Mucosa of descending colon (tissue), 3 donors: ENCODE data around the gene RBM33. TPM values are rescaled to one million over a fixed set of nuclear protein-coding genes. Genes with fewer than 3 reads are reported as not detected.

Experiments
- ATAC-seq: fragments of 200-7000 bp; cut with Tn5 transposase; one replicate; pipeline ENCODE4 v1.9.1; 2020; ENCODE audit warnings: mild to moderate bottlenecking, moderate library complexity
- DNase-seq, 3 donors: peaks; one replicate each; pipeline ENCODE4 v3.0.0-alpha.2; 2020
- H3K36me3 ChIP-seq: fragments of 200-600 bp; one replicate; pipeline ENCODE4 v1.8.0; 2021; ENCODE audit warnings: low read depth, mild to moderate bottlenecking
- H3K4me1 ChIP-seq: fragments of 200-600 bp; one replicate; pipeline ENCODE4 v1.8.0; 2021; ENCODE audit warnings: low read depth, mild to moderate bottlenecking
- H3K4me3 ChIP-seq: fragments of 200-600 bp; one replicate; pipeline ENCODE4 v1.8.0; 2021; ENCODE audit warnings: mild to moderate bottlenecking
- H3K9me3 ChIP-seq: fragments of 200-600 bp; one replicate; pipeline ENCODE4 v1.8.0; 2021; ENCODE audit warnings: mild to moderate bottlenecking
- intact Hi-C, 2 donors: fragments of 100-400 bp; cut with DNase I in 1 of 2; cut with micrococcal nuclease in 1 of 2; formaldehyde crosslinking; loops; one replicate each; pipeline versions ENCODE4 v1.11.0 to v1.11.1; 2022; cut with DNase I, micrococcal nuclease
- total RNA-seq, 3 donors: library from RNA; stranded (reverse); fragmentation: NEBNext Ultra II Directional in 2 of 3; extraction: Animal tissue kit (Norgen Biotek cat#: 25700) in 2 of 3; gene quantifications; one replicate each; pipeline versions ENCODE4 v1.2.1 to v1.2.4, GENCODE V29; 2021 to 2023
- TF ChIP-seq, protein P1 (sequence below): fragments of 200-600 bp; IDR thresholded peaks from one replicate; pipeline ENCODE4 v1.8.0; 2022; ENCODE audit warnings: antibody characterized with exemption, mild to moderate bottlenecking
- donor health status: DM: no; HTN: no; CAD: no; lungs with moderate emphysema.
- donor health status: DM: no; HTN: no; CAD: no.
- donor health status: DM: no; HTN: yes; CAD: no.

Gene RBM33
- total RNA-seq, 3 donors from 2014 or later, result 59.9 to 75.8 (median 69.8) TPM

DNA sequence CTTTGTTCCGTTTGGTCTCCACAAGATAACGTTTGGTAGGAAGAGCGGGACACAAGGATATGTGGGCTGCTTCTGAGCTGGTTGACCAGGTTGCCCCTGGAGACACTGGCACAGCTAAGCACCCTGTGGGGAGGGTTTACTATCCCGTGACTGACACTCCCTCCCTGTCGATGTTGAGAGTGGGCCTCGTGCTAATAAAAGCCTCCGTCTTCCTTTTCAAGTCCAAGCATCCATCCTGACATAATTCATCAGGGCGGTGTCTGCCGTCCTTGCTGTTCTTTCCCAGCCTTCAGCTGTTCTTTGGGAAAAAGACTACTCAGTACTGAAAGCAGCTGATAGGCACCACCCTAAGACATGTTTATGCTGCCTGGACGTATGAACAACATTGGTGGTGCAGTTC is 118.2 kb downstream of the RBM33 start:
- DNase-seq, result no peak
- intact Hi-C loops, result loop anchor here (10.0 kb wide), 2 partner anchors 158 to 168 kb away; no protein-coding TSS in a partner anchor
- TF ChIP-seq, protein P1, sequence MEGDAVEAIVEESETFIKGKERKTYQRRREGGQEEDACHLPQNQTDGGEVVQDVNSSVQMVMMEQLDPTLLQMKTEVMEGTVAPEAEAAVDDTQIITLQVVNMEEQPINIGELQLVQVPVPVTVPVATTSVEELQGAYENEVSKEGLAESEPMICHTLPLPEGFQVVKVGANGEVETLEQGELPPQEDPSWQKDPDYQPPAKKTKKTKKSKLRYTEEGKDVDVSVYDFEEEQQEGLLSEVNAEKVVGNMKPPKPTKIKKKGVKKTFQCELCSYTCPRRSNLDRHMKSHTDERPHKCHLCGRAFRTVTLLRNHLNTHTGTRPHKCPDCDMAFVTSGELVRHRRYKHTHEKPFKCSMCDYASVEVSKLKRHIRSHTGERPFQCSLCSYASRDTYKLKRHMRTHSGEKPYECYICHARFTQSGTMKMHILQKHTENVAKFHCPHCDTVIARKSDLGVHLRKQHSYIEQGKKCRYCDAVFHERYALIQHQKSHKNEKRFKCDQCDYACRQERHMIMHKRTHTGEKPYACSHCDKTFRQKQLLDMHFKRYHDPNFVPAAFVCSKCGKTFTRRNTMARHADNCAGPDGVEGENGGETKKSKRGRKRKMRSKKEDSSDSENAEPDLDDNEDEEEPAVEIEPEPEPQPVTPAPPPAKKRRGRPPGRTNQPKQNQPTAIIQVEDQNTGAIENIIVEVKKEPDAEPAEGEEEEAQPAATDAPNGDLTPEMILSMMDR, result no peak
- Histone ChIP-seq H3K4me1 (peaks cover 7% of the 10 kb centered on the region), H3K36me3 (peaks cover 10% of the 10 kb centered on the region), H3K9me3 (no peaks in the 10 kb centered on the region), H3K4me3 (no peak overlapping the region)
- ATAC-seq, result no peak

DNA sequence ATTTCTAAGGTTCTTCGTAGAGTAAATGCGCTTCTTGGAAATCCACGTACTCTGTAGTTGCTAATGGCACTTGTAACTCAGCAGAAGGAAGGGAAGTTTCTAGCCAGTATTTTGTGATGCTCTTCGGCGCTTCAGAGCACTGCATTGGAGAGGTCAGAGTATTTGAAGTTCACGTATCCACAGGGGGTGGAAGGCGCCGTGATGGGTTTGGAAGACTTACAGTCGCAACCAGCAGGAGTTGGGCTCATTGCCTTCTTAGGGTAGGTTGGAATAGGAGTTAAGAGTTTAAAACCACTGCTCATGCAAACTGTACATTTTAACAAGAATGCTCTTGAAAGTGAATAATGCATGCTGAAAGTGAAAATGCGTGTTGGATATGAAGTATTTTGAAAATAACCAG is 118.7 kb downstream of the RBM33 start:
- Histone ChIP-seq H3K4me3 (no peak overlapping the region), H3K4me1 (peaks cover 7% of the 10 kb centered on the region), H3K9me3 (no peaks in the 10 kb centered on the region), H3K36me3 (peaks cover 10% of the 10 kb centered on the region)
- DNase-seq (no peak), ATAC-seq (no peak)
- TF ChIP-seq, protein P1, result no peak
- intact Hi-C loops, result loop anchor here (10.0 kb wide), 2 partner anchors 158 to 168 kb away; no protein-coding TSS in a partner anchor

DNA sequence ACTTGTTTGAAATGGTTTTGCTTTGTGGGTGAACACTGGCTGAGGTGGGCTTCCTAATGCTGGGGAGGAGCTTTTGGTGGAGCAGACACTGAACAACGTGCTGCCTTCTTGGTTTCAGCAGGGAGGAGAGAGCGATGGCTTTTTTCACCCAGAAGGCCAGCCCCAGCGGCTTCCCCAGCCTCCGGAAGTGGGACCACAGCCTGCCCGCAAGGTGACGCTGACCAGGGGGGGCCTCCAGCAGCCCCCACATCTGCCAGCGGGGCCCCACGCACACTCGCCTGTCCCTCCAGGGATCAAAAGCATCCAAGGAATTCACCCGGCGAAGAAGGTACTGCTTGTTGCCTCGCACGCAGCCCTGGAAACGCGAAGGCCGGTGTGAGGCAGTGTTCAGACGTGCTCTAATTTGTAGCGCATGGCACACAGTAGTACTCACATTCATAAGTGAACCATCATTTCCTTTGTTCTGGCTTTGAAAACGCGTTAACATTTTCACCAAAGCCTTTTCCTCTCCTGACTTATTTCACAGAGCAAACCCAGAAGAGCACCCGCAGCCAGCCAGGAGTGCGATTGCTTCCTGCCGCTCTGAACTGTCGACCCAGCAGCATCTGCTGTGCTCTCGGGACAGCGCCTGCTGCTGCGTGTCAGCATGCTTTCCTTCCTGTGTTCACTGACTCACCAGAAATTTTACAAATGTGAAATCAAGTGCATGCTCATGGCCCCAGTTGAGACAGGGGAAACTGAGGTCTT is 119.4 kb downstream of the RBM33 start:
- Histone ChIP-seq H3K4me3 (no peak overlapping the region), H3K4me1 (peaks cover 7% of the 10 kb centered on the region), H3K9me3 (no peaks in the 10 kb centered on the region), H3K36me3 (peaks cover 10% of the 10 kb centered on the region)
- intact Hi-C loops, result loop anchor here (10.0 kb wide), 2 partner anchors 159 to 169 kb away; no protein-coding TSS in a partner anchor
- no peak for DNase-seq
- peak; percentile 37 for ATAC-seq
- TF ChIP-seq, protein P1, result no peak

DNA sequence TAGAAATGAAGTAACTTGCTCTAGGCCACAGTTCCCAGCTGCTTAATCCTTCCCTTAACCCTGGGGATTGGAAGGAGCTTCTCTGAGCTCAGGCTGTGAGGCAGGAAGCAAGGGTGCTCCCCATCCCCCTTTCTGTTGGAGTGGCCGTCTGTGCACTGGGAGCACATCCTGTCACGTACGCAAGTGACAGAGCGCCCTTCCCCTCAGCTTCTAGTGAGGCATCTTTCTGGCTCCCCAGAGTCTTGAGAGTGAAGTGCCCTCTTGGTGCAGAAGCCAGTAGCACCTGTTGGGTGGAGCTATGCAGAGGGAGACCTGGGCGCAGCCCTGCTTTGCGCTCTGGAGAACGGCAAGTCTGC is 120.0 kb downstream of the RBM33 start:
- peaks cover 10% of the 10 kb centered on the region for H3K36me3 ChIP-seq
- ATAC-seq, result peak; percentile 5
- no peak overlapping the region for H3K4me3 ChIP-seq
- H3K9me3 ChIP-seq, result no peaks in the 10 kb centered on the region
- DNase-seq, result no peak
- H3K4me1 ChIP-seq, result peaks cover 7% of the 10 kb centered on the region
- intact Hi-C loops, result loop anchor here (10.0 kb wide), 2 partner anchors 160 to 170 kb away; no protein-coding TSS in a partner anchor
- TF ChIP-seq, protein P1, result no peak

DNA sequence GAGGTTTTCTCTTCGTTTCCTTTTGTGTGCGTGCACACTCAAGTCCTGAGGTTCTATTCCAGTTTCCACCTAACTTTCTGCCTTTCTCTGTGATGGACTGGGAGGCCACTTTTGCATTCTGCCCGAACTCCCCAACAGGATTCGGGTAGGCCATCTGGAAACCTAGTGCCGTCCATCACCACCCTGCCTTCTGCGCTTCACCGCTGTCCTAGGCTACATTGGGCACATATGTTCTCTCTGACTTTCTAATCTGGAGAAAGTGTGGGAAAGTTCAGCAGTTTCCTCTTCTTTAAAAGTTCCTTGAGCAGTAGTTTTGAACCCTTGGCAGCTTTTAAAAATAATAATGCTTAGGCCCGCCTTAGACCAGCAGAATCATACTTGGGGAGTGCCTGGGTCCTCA is 121.0 kb downstream of the RBM33 start:
- H3K4me3 ChIP-seq, result no peak overlapping the region
- peaks cover 10% of the 10 kb centered on the region for H3K36me3 ChIP-seq
- TF ChIP-seq, protein P1, result no peak
- intact Hi-C loops, result loop anchor here (10.0 kb wide), 2 partner anchors 161 to 171 kb away; no protein-coding TSS in a partner anchor
- H3K9me3 ChIP-seq, result no peaks in the 10 kb centered on the region
- DNase-seq (no peak), ATAC-seq (no peak)
- H3K4me1 ChIP-seq, result no peaks in the 10 kb centered on the region
